HFF-Myc (cell line): ENCODE measurements around the gene NEAT1.

Experiments used
- DNase-seq: peaks from one replicate; pipeline ENCODE4 v3.0.0-alpha.2; 2011; ENCODE audit warnings: low read depth; ENCODE audit errors: extremely low read depth
- H3K4me3 ChIP-seq: replicated peaks from 2 replicates; pipeline ENCODE4 v1.5.1; 2011; ENCODE audit warnings: low read depth, mild to moderate bottlenecking, control low read depth, low read length
- CTCF ChIP-seq: IDR thresholded peaks from 2 replicates; pipeline ENCODE4 v1.5.1; 2012; ENCODE audit warnings: mild to moderate bottlenecking, low read depth, low read length, control low read depth; ENCODE audit errors: missing control alignments

Gene NEAT1

GRCh38 chr11:65422633-65423515 lies at the start of gene NEAT1:
NEAT1 (plus strand) TSS chr11:65422798.
- no peak for TF ChIP-seq CTCF
- H3K4me3 ChIP-seq: peak within 1 kb of the TSS; percentile 74
- DNase-seq: peak; percentile 89

GRCh38 chr11:65373839-65374580 lies 48.6 kb upstream of the NEAT1 start:
- TF ChIP-seq CTCF: no peak
- no peak overlapping the region for H3K4me3 ChIP-seq
- no peak for DNase-seq

- DNase-seq: no peak
- TF ChIP-seq CTCF: no peak
- H3K4me3 ChIP-seq: no peak overlapping the region
Measured at GRCh38 chr11:65375012-65375411, 47.6 kb upstream of the NEAT1 start.

- no peak for TF ChIP-seq CTCF
- no peak for DNase-seq
- no peak overlapping the region for H3K4me3 ChIP-seq
Measured at GRCh38 chr11:65376138-65376713, 46.4 kb upstream of the NEAT1 start.

GRCh38 chr11:65377036-65377435 lies 45.6 kb upstream of the NEAT1 start:
- no peak overlapping the region for H3K4me3 ChIP-seq
- no peak for DNase-seq
- no peak for TF ChIP-seq CTCF

GRCh38 chr11:65377777-65378176 lies 44.8 kb upstream of the NEAT1 start:
- TF ChIP-seq CTCF: no peak
- DNase-seq: no peak

More at GRCh38 chr11:65377777-65378176, 44.8 kb upstream of the NEAT1 start:
- H3K4me3 ChIP-seq: no peak overlapping the region
